ENCODE data around the gene APOF. TPM values are rescaled to one million over a fixed set of nuclear protein-coding genes. Genes with fewer than 3 reads are reported as not detected.

APOF gene
- total RNA-seq, 3 donors from 2014 or later (not counting 1 experiment from before 2014, with no cell fraction given), result not detected

DNA sequence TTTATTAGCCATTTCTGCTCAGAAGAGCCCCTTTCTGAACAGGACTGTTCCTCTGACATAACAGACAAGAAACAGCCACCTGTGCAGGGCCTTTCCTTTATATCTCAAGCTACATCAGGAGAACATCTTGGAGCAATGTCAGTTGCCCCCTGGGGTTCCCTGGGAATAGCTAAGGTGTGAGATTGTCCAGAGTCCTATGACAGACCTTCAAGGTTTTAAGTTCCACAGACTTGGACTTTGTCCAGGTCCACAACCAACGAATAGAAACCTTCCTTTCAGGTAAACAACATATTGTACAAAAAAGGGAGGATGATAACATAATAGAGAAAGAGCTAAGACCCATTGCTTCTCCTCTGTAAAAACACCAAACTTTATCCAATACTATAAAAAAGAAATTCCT, 21.0 kb downstream of the APOF start:
- Mint-ChIP-seq H3K4me1 (peaks cover 0 to 22% of the 10 kb centered on the region in 2 donors), H3K27me3 (ENCODE audit: low read depth in 2 of 2) (no peaks in the 10 kb centered on the region), H3K9me3 (no peaks in the 10 kb centered on the region), H3K36me3 (peaks cover 10% of the 10 kb centered on the region), H3K4me3 (no peak overlapping the region), H3K27ac (no peak overlapping the region)
- Histone ChIP-seq H3K9me3 (ENCODE audit: control insufficient read depth, insufficient read depth, low read length) (no peaks in the 10 kb centered on the region), H3K36me3 (ENCODE audit: control insufficient read depth, insufficient read depth, low read length) (peaks cover 31% of the 10 kb centered on the region), H3K4me1 (ENCODE audit: control insufficient read depth, insufficient read depth, low read length) (peaks cover 22% of the 10 kb centered on the region), H3K27me3 (ENCODE audit: control insufficient read depth, insufficient read depth, low read length) (no peaks in the 10 kb centered on the region), H3K4me3 (ENCODE audit: low read length) (no peak overlapping the region), H3K27ac (ENCODE audit: low read length) (no peak overlapping the region)
- WGBS (ENCODE audit: insufficient coverage), result no CpG with 5 or more reads among the region's 1 CpG
- intact Hi-C loops (cut with micrococcal nuclease), result no loop called here
- TF ChIP-seq, protein P1, sequence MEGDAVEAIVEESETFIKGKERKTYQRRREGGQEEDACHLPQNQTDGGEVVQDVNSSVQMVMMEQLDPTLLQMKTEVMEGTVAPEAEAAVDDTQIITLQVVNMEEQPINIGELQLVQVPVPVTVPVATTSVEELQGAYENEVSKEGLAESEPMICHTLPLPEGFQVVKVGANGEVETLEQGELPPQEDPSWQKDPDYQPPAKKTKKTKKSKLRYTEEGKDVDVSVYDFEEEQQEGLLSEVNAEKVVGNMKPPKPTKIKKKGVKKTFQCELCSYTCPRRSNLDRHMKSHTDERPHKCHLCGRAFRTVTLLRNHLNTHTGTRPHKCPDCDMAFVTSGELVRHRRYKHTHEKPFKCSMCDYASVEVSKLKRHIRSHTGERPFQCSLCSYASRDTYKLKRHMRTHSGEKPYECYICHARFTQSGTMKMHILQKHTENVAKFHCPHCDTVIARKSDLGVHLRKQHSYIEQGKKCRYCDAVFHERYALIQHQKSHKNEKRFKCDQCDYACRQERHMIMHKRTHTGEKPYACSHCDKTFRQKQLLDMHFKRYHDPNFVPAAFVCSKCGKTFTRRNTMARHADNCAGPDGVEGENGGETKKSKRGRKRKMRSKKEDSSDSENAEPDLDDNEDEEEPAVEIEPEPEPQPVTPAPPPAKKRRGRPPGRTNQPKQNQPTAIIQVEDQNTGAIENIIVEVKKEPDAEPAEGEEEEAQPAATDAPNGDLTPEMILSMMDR (IDR thresholded peaks at IDR 0.05), result no peak
- ATAC-seq, result no peak
- DNase-seq, result no peak

DNA sequence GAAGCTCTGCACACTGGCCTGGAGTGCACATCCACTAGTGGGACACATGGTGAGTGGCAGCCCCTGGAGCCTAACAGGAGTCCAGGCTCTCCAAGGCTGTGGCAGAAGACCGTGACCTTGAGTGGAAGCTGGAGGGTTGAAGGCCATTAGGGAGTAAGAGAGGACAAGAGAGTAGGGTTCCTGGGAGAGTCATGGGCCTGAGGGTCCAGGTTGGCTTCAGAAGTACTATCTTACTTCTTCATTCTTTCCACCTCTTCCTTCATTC, 23.6 kb downstream of the APOF start:
- Histone ChIP-seq H3K27me3 (ENCODE audit: control insufficient read depth, insufficient read depth, low read length) (no peaks in the 10 kb centered on the region), H3K9me3 (ENCODE audit: control insufficient read depth, insufficient read depth, low read length) (no peaks in the 10 kb centered on the region), H3K4me3 (ENCODE audit: low read length) (peak overlapping the region; percentile 15), H3K36me3 (ENCODE audit: control insufficient read depth, insufficient read depth, low read length) (peaks cover 18% of the 10 kb centered on the region), H3K27ac (ENCODE audit: low read length) (peak overlapping the region; percentile 76), H3K4me1 (ENCODE audit: control insufficient read depth, insufficient read depth, low read length) (peaks cover 29% of the 10 kb centered on the region)
- peaks cover 10% of the 10 kb centered on the region for H3K36me3 Mint-ChIP-seq
- H3K27ac Mint-ChIP-seq, result peak overlapping the region; percentile 65 to 91
- no peak for DNase-seq
- H3K4me1 Mint-ChIP-seq, result peaks cover 6 to 28% of the 10 kb centered on the region in 2 donors
- H3K27me3 Mint-ChIP-seq (ENCODE audit: low read depth in 2 of 2), result no peaks in the 10 kb centered on the region
- peak overlapping the region; percentile 54 for H3K4me3 Mint-ChIP-seq
- H3K9me3 Mint-ChIP-seq, result no peaks in the 10 kb centered on the region
- TF ChIP-seq, protein P1 (IDR thresholded peaks at IDR 0.05), result no peak
- 90% methylated on average over 1 of the region's 1 CpG for WGBS (ENCODE audit: insufficient coverage)
- no peak for ATAC-seq
- intact Hi-C loops (cut with micrococcal nuclease), result no loop called here

DNA sequence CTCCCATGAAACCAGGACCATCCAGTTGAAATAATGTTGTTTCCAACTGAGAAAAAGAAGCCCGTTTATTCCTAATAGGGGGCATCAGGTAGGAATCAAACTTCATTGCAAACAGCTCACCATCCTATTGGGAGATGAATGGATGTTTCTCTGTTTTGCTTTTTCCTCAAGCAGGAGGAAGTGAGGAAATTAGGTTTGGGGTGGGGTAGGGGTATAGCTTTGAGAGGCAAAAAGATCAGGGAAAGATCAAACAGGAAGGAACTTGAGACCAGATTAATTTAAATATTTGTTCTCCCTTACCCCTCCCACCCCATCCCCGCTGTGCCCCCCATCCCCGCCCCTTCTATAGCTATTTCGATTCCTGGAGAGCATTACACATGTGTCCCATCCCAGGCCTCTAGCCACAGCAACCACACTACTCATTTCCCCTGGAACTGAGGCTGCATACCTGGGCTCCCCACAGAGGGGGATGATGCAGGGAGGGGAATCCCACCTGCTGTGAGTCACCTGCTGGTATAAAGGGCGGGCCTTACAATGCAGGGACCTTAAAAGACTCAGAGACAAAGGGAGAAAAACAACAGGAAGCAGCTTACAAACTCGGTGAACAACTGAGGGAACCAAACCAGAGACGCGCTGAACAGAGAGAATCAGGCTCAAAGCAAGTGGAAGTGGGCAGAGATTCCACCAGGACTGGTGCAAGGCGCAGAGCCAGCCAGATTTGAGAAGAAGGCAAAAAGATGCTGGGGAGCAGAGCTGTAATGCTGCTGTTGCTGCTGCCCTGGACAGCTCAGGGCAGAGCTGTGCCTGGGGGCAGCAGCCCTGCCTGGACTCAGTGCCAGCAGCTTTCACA, 24.1 kb downstream of the APOF start, which contains the start of gene IL23A:
Gene IL23A, plus strand, starts transcription at position 577 of the 850 bp plus-strand sequence. Its CDS starts 161 bp downstream, at position 738.
- H3K4me1 Mint-ChIP-seq, result peaks cover 10 to 29% of the 10 kb centered on the region in 2 donors
- H3K4me3 Mint-ChIP-seq, result peak within 1 kb of the TSS; percentile 54
- no peaks in the 10 kb centered on the region for H3K27me3 ChIP-seq (ENCODE audit: control insufficient read depth, insufficient read depth, low read length)
- WGBS (ENCODE audit: insufficient coverage), result 37% methylated on average over 6 of the region's 9 CpGs
- no peaks in the 10 kb centered on the region for H3K9me3 ChIP-seq (ENCODE audit: control insufficient read depth, insufficient read depth, low read length)
- no peaks in the 10 kb centered on the region for H3K27me3 Mint-ChIP-seq (ENCODE audit: low read depth in 2 of 2)
- peak within 1 kb of the TSS; percentile 76 for H3K27ac ChIP-seq (ENCODE audit: low read length)
- peak within 1 kb of the TSS; percentile 65 to 91 for H3K27ac Mint-ChIP-seq
- TF ChIP-seq, protein P1 (IDR thresholded peaks at IDR 0.05), result no peak
- H3K9me3 Mint-ChIP-seq, result no peaks in the 10 kb centered on the region
- H3K4me1 ChIP-seq (ENCODE audit: control insufficient read depth, insufficient read depth, low read length), result peaks cover 31% of the 10 kb centered on the region
- peak within 1 kb of the TSS; percentile 15 for H3K4me3 ChIP-seq (ENCODE audit: low read length)
- DNase-seq (peak in 1 of 2 donors; percentile 95), ATAC-seq (peak in 1 of 3 donors; percentile 18)
- H3K36me3 Mint-ChIP-seq, result peaks cover 10% of the 10 kb centered on the region
- intact Hi-C loops (cut with micrococcal nuclease), result no loop called here
- H3K36me3 ChIP-seq (ENCODE audit: control insufficient read depth, insufficient read depth, low read length), result peaks cover 12% of the 10 kb centered on the region

Data from natural killer cell (primary cell).